ENCODE measurements around the gene SEC14L1. TPM values are rescaled to one million over a fixed set of nuclear protein-coding genes. Genes with fewer than 3 reads are reported as not detected.

The SEC14L1 gene
- total RNA-seq, 2 donors from 2014 or later: 31.0 to 38.8 TPM

- peaks cover 12% of the 10 kb centered on the region for H3K4me1 ChIP-seq
- H3K27ac ChIP-seq: peak overlapping the region; percentile 66
- no peak for DNase-seq
- no peaks in the 10 kb centered on the region for H3K36me3 ChIP-seq
- H3K9ac ChIP-seq (ENCODE audit: low read depth in 2 of 2, low read length in 2 of 2): peak overlapping the region in 1 of 2 donors; percentile 8
- TF ChIP-seq, protein P1, sequence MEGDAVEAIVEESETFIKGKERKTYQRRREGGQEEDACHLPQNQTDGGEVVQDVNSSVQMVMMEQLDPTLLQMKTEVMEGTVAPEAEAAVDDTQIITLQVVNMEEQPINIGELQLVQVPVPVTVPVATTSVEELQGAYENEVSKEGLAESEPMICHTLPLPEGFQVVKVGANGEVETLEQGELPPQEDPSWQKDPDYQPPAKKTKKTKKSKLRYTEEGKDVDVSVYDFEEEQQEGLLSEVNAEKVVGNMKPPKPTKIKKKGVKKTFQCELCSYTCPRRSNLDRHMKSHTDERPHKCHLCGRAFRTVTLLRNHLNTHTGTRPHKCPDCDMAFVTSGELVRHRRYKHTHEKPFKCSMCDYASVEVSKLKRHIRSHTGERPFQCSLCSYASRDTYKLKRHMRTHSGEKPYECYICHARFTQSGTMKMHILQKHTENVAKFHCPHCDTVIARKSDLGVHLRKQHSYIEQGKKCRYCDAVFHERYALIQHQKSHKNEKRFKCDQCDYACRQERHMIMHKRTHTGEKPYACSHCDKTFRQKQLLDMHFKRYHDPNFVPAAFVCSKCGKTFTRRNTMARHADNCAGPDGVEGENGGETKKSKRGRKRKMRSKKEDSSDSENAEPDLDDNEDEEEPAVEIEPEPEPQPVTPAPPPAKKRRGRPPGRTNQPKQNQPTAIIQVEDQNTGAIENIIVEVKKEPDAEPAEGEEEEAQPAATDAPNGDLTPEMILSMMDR (IDR thresholded peaks at IDR 0.05): no peak
- intact Hi-C loops (cut with DNase I): no loop called here
- H3K9me3 ChIP-seq: no peaks in the 10 kb centered on the region
- no peaks in the 10 kb centered on the region for H3K27me3 ChIP-seq
- no peak overlapping the region for H3K4me3 ChIP-seq
Observed at GRCh38 chr17:77145224-77145611, 4.4 kb downstream of the SEC14L1 start.

DNA sequence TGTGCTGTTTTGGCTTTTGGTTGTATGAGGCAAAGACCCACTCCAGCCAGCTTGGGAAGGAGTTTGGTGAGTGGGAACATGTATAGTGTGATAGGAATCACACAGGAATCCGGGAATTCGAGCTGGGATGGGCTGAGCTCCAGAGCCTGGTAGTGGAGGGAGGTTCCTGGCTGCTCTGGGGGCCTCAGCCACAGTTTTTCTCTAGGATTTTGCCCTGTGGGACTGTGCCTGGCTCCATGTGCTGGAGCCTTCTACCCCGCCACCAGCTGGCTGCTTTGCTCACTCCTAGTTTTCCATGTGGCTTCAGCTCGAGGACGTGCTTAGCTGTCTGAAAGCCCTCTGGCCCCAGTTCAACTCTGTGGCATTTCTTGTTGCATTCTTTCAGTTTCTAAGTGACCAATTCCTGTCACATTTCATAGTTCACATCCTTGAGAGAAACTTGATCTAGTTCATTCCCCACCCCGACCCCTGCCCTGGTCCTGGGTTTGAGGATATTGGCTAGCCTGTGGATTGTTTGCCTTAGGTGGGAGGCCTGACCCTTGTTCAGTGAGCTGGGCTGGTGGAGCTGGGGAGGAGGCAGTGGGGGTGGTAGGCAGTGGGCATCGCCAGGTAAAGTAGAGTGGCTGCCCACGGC lies 5.0 kb downstream of the SEC14L1 start:
- Histone ChIP-seq H3K9ac (ENCODE audit: low read depth in 2 of 2, low read length in 2 of 2) (peak overlapping the region in 1 of 2 donors; percentile 8), H3K27me3 (no peaks in the 10 kb centered on the region), H3K36me3 (no peaks in the 10 kb centered on the region), H3K27ac (peak overlapping the region; percentile 66), H3K9me3 (no peaks in the 10 kb centered on the region), H3K4me3 (no peak overlapping the region), H3K4me1 (peaks cover 12% of the 10 kb centered on the region)
- TF ChIP-seq, protein P1 (IDR thresholded peaks at IDR 0.05): no peak
- DNase-seq: peak; percentile 52
- intact Hi-C loops (cut with DNase I): no loop called here

DNA sequence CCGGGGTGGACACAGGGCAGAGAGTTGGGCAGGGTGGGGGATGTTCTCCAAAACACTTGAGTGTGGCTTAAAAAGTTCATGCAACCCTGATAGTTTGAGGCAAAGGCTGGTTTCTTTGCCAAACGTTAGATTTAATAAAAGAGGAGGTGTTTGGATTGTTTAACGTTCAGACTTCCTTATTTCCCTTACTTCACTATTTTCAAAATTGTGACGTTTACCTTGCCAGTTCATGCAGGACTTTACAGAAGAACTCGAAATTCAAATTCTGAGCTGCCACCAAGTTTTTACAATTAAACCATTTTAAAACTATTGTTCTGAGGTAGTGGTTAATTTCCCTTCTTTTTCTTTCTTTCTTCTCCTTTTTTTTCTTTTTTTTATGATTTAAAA lies 5.5 kb downstream of the SEC14L1 start:
- TF ChIP-seq, protein P1 (IDR thresholded peaks at IDR 0.05): no peak
- intact Hi-C loops (cut with DNase I): no loop called here
- Histone ChIP-seq H3K4me1 (peaks cover 12% of the 10 kb centered on the region), H3K36me3 (no peaks in the 10 kb centered on the region), H3K4me3 (no peak overlapping the region), H3K27me3 (no peaks in the 10 kb centered on the region), H3K9ac (ENCODE audit: low read depth in 2 of 2, low read length in 2 of 2) (no peak overlapping the region), H3K9me3 (no peaks in the 10 kb centered on the region), H3K27ac (peak overlapping the region; percentile 66)
- DNase-seq: no peak

- TF ChIP-seq, protein P1 (IDR thresholded peaks at IDR 0.05): no peak
- Histone ChIP-seq H3K27ac (peak overlapping the region; percentile 66), H3K36me3 (no peaks in the 10 kb centered on the region), H3K9me3 (no peaks in the 10 kb centered on the region), H3K9ac (ENCODE audit: low read depth in 2 of 2, low read length in 2 of 2) (peak overlapping the region in 1 of 2 donors; percentile 13), H3K4me1 (peaks cover 12% of the 10 kb centered on the region), H3K4me3 (no peak overlapping the region), H3K27me3 (no peaks in the 10 kb centered on the region)
- peak; percentile 69 for DNase-seq
- intact Hi-C loops (cut with DNase I): no loop called here
Observed at GRCh38 chr17:77146882-77147281, 6.1 kb downstream of the SEC14L1 start.

- no peaks in the 10 kb centered on the region for H3K9me3 ChIP-seq
- no peaks in the 10 kb centered on the region for H3K36me3 ChIP-seq
- H3K9ac ChIP-seq (ENCODE audit: low read depth in 2 of 2, low read length in 2 of 2): peak overlapping the region in 1 of 2 donors; percentile 13
- H3K27ac ChIP-seq: no peak overlapping the region
- intact Hi-C loops (cut with DNase I): no loop called here
- no peak for DNase-seq
- H3K27me3 ChIP-seq: no peaks in the 10 kb centered on the region
- H3K4me1 ChIP-seq: peaks cover 12% of the 10 kb centered on the region
- H3K4me3 ChIP-seq: no peak overlapping the region
- TF ChIP-seq, protein P1 (IDR thresholded peaks at IDR 0.05): no peak
Observed at GRCh38 chr17:77147357-77147801, 6.6 kb downstream of the SEC14L1 start.

All from colonic mucosa (tissue), 4 donors.